Activated naive CD8-positive, alpha-beta T cell (primary cell): ENCODE data around the gene NHEJ1.

ENCODE experiments used
- H3K27ac Mint-ChIP-seq: one replicate; pipeline ENCODE4 v1.8.0; 2021; ENCODE audit warnings: mixed read lengths
- H3K27me3 Mint-ChIP-seq: one replicate; pipeline ENCODE4 v1.8.0; 2021; ENCODE audit warnings: mixed read lengths
- H3K36me3 Mint-ChIP-seq: one replicate; pipeline ENCODE4 v1.8.0; 2021; ENCODE audit warnings: mixed read lengths
- H3K4me1 Mint-ChIP-seq: one replicate; pipeline ENCODE4 v1.8.0; 2021; ENCODE audit warnings: low read depth, mixed read lengths
- H3K4me3 Mint-ChIP-seq: one replicate; pipeline ENCODE4 v1.8.0; 2021; ENCODE audit warnings: mild to moderate bottlenecking, mixed read lengths
- H3K9me3 Mint-ChIP-seq: one replicate; pipeline ENCODE4 v1.8.0; 2021; ENCODE audit warnings: low read depth, mixed read lengths

NHEJ1 gene

GRCh38 chr2:219125225-219125885 is 35.3 kb downstream of the NHEJ1 start:
- H3K27me3 Mint-ChIP-seq = no peaks in the 10 kb centered on the region
- H3K27ac Mint-ChIP-seq = no peak overlapping the region
- no peak overlapping the region for H3K4me3 Mint-ChIP-seq
- H3K36me3 Mint-ChIP-seq = peaks cover 8% of the 10 kb centered on the region
- peaks cover 25% of the 10 kb centered on the region for H3K4me1 Mint-ChIP-seq
- no peaks in the 10 kb centered on the region for H3K9me3 Mint-ChIP-seq

GRCh38 chr2:219124381-219125110 is 36.1 kb downstream of the NHEJ1 start:
- no peaks in the 10 kb centered on the region for H3K9me3 Mint-ChIP-seq
- H3K4me3 Mint-ChIP-seq = no peak overlapping the region
- peaks cover 6% of the 10 kb centered on the region for H3K36me3 Mint-ChIP-seq
- peaks cover 25% of the 10 kb centered on the region for H3K4me1 Mint-ChIP-seq
- H3K27me3 Mint-ChIP-seq = no peaks in the 10 kb centered on the region
- H3K27ac Mint-ChIP-seq = no peak overlapping the region

GRCh38 chr2:219123356-219124135 is 37.1 kb downstream of the NHEJ1 start:
- H3K4me1 Mint-ChIP-seq = peaks cover 22% of the 10 kb centered on the region
- peaks cover 3% of the 10 kb centered on the region for H3K36me3 Mint-ChIP-seq

GRCh38 chr2:219122202-219122980 is 38.2 kb downstream of the NHEJ1 start:
- no peak overlapping the region for H3K4me3 Mint-ChIP-seq
- no peaks in the 10 kb centered on the region for H3K9me3 Mint-ChIP-seq
- H3K27me3 Mint-ChIP-seq = no peaks in the 10 kb centered on the region
- peaks cover 22% of the 10 kb centered on the region for H3K4me1 Mint-ChIP-seq
- H3K36me3 Mint-ChIP-seq = peaks cover 3% of the 10 kb centered on the region
- H3K27ac Mint-ChIP-seq = no peak overlapping the region

More at GRCh38 chr2:219123356-219124135, 37.1 kb downstream of the NHEJ1 start:
- Mint-ChIP-seq H3K27me3 (no peaks in the 10 kb centered on the region), H3K9me3 (no peaks in the 10 kb centered on the region), H3K4me3 (no peak overlapping the region), H3K27ac (no peak overlapping the region)

GRCh38 chr2:219120082-219120481 is 40.5 kb downstream of the NHEJ1 start:
- no peak overlapping the region for H3K27ac Mint-ChIP-seq
- no peaks in the 10 kb centered on the region for H3K36me3 Mint-ChIP-seq
- no peaks in the 10 kb centered on the region for H3K9me3 Mint-ChIP-seq
- H3K4me3 Mint-ChIP-seq = no peak overlapping the region
- peaks cover 14% of the 10 kb centered on the region for H3K4me1 Mint-ChIP-seq
- H3K27me3 Mint-ChIP-seq = no peaks in the 10 kb centered on the region

GRCh38 chr2:219119422-219120043 is 41.1 kb downstream of the NHEJ1 start:
- Mint-ChIP-seq H3K4me3 (no peak overlapping the region), H3K9me3 (no peaks in the 10 kb centered on the region), H3K27me3 (no peaks in the 10 kb centered on the region), H3K4me1 (peaks cover 8% of the 10 kb centered on the region), H3K27ac (no peak overlapping the region), H3K36me3 (no peaks in the 10 kb centered on the region)

GRCh38 chr2:219118504-219118903 is 42.1 kb downstream of the NHEJ1 start:
- Mint-ChIP-seq H3K4me3 (no peak overlapping the region), H3K36me3 (peaks cover 1% of the 10 kb centered on the region), H3K27ac (no peak overlapping the region), H3K4me1 (no peaks in the 10 kb centered on the region), H3K9me3 (no peaks in the 10 kb centered on the region), H3K27me3 (no peaks in the 10 kb centered on the region)

GRCh38 chr2:219116776-219117646 is 43.6 kb downstream of the NHEJ1 start:
- H3K27ac Mint-ChIP-seq = no peak overlapping the region
- H3K27me3 Mint-ChIP-seq = no peaks in the 10 kb centered on the region
- no peak overlapping the region for H3K4me3 Mint-ChIP-seq
- H3K36me3 Mint-ChIP-seq = peaks cover 3% of the 10 kb centered on the region
- no peaks in the 10 kb centered on the region for H3K4me1 Mint-ChIP-seq
- H3K9me3 Mint-ChIP-seq = no peaks in the 10 kb centered on the region

GRCh38 chr2:219112651-219113338 is 47.8 kb downstream of the NHEJ1 start:
- no peaks in the 10 kb centered on the region for H3K9me3 Mint-ChIP-seq
- H3K36me3 Mint-ChIP-seq = peaks cover 7% of the 10 kb centered on the region
- no peak overlapping the region for H3K27ac Mint-ChIP-seq
- no peaks in the 10 kb centered on the region for H3K27me3 Mint-ChIP-seq
- H3K4me1 Mint-ChIP-seq = peaks cover 21% of the 10 kb centered on the region
- H3K4me3 Mint-ChIP-seq = no peak overlapping the region

- Mint-ChIP-seq H3K9me3 (no peaks in the 10 kb centered on the region), H3K4me3 (no peak overlapping the region), H3K4me1 (peaks cover 24% of the 10 kb centered on the region), H3K27ac (no peak overlapping the region), H3K36me3 (peaks cover 10% of the 10 kb centered on the region), H3K27me3 (no peaks in the 10 kb centered on the region)
These were observed 48.6 kb downstream of the NHEJ1 start for GRCh38 chr2:219112062-219112406.

- no peaks in the 10 kb centered on the region for H3K9me3 Mint-ChIP-seq
- peaks cover 26% of the 10 kb centered on the region for H3K4me1 Mint-ChIP-seq
- H3K36me3 Mint-ChIP-seq = peaks cover 12% of the 10 kb centered on the region
- H3K4me3 Mint-ChIP-seq = no peak overlapping the region
- no peak overlapping the region for H3K27ac Mint-ChIP-seq
- H3K27me3 Mint-ChIP-seq = no peaks in the 10 kb centered on the region
These were observed 49.1 kb downstream of the NHEJ1 start for GRCh38 chr2:219111375-219112061.

GRCh38 chr2:219109471-219109870 is 51.1 kb downstream of the NHEJ1 start:
- Mint-ChIP-seq H3K36me3 (peaks cover 12% of the 10 kb centered on the region), H3K9me3 (no peaks in the 10 kb centered on the region), H3K27ac (no peak overlapping the region), H3K4me3 (no peak overlapping the region), H3K4me1 (peaks cover 37% of the 10 kb centered on the region), H3K27me3 (no peaks in the 10 kb centered on the region)

GRCh38 chr2:219107758-219108157 is 52.9 kb downstream of the NHEJ1 start:
- Mint-ChIP-seq H3K4me1 (peaks cover 40% of the 10 kb centered on the region), H3K4me3 (no peak overlapping the region), H3K36me3 (peaks cover 9% of the 10 kb centered on the region), H3K9me3 (no peaks in the 10 kb centered on the region), H3K27me3 (no peaks in the 10 kb centered on the region), H3K27ac (no peak overlapping the region)
